H9 (cell line): ENCODE data around the gene FARS2. TPM values are rescaled to one million over a fixed set of nuclear protein-coding genes. Genes with fewer than 3 reads are reported as not detected.

Source experiments
- DNase-seq: peaks from one replicate; pipeline ENCODE4 v3.0.0-alpha.2; 2017
- H2AFZ ChIP-seq: one replicate; pipeline ENCODE4 v1.6.1; 2013; ENCODE audit warnings: mild to moderate bottlenecking, low read length, control low read depth, moderate library complexity
- H2AK5ac ChIP-seq: 2 replicates; pipeline ENCODE4 v1.6.1; 2013; ENCODE audit warnings: low read length, control low read depth, mixed read lengths; ENCODE audit not compliant: insufficient read length
- H2BK120ac ChIP-seq: one replicate; pipeline ENCODE4 v1.6.1; 2013; ENCODE audit warnings: low read depth, mild to moderate bottlenecking, low read length, control low read depth, inconsistent platforms; ENCODE audit not compliant: poor library complexity, severe bottlenecking
- H2BK12ac ChIP-seq: 2 replicates; pipeline ENCODE4 v1.6.1; 2013; ENCODE audit warnings: low read length, control low read depth, mixed read lengths, low read depth; ENCODE audit not compliant: insufficient read length
- H2BK15ac ChIP-seq: 2 replicates; pipeline ENCODE4 v1.6.1; 2013; ENCODE audit warnings: low read depth, low read length, control low read depth
- H2BK20ac ChIP-seq: one replicate; pipeline ENCODE4 v1.6.1; 2013; ENCODE audit warnings: low read depth, mild to moderate bottlenecking, low read length, control low read depth, inconsistent platforms; ENCODE audit not compliant: poor library complexity, severe bottlenecking
- H2BK5ac ChIP-seq: 2 replicates; pipeline ENCODE4 v1.6.1; 2013; ENCODE audit warnings: low read length, control low read depth, mixed read lengths; ENCODE audit not compliant: insufficient read length
- H3K14ac ChIP-seq: 2 replicates; pipeline ENCODE4 v1.6.1; 2013; ENCODE audit warnings: low read length, control low read depth; ENCODE audit not compliant: insufficient read depth
- H3K18ac ChIP-seq: 2 replicates; pipeline ENCODE4 v1.6.1; 2013; ENCODE audit warnings: low read depth, mild to moderate bottlenecking, mixed read lengths, low read length, control low read depth; ENCODE audit not compliant: insufficient read length
- H3K23ac ChIP-seq: 2 replicates; pipeline ENCODE4 v1.6.1; 2013; ENCODE audit warnings: low read length, control low read depth, mixed read lengths, low read depth; ENCODE audit not compliant: insufficient read length
- H3K23me2 ChIP-seq: 2 replicates; pipeline ENCODE4 v1.6.1; 2013; ENCODE audit warnings: low read depth, mild to moderate bottlenecking, mixed read lengths, low read length, control low read depth; ENCODE audit not compliant: insufficient read length, poor library complexity, severe bottlenecking
- H3K27ac ChIP-seq: 2 replicates; pipeline ENCODE4 v1.5.1; 2013; ENCODE audit warnings: low read length, control low read depth, mixed read lengths, low read depth; ENCODE audit not compliant: insufficient read length
- H3K27me3 ChIP-seq: 2 replicates; pipeline ENCODE4 v1.6.1; 2013; ENCODE audit warnings: low read length, control low read depth, inconsistent platforms; ENCODE audit not compliant: insufficient read depth
- H3K4ac ChIP-seq: 2 replicates; pipeline ENCODE4 v1.6.1; 2013; ENCODE audit warnings: low read depth, mild to moderate bottlenecking, control low read depth, inconsistent platforms, low read length, moderate library complexity
- H3K4me1 ChIP-seq: 2 replicates; pipeline ENCODE4 v1.6.1; 2013; ENCODE audit warnings: low read length, control low read depth, inconsistent platforms; ENCODE audit not compliant: insufficient read depth
- H3K4me2 ChIP-seq: 2 replicates; pipeline ENCODE4 v1.6.1; 2013; ENCODE audit warnings: low read length, control low read depth, mixed read lengths; ENCODE audit not compliant: insufficient read length, insufficient read depth
- H3K56ac ChIP-seq: 2 replicates; pipeline ENCODE4 v1.6.1; 2013; ENCODE audit warnings: low read depth, mild to moderate bottlenecking, mixed read lengths, low read length, control low read depth; ENCODE audit not compliant: insufficient read length
- H3K79me1 ChIP-seq: 2 replicates; pipeline ENCODE4 v1.6.1; 2013; ENCODE audit warnings: low read depth, mild to moderate bottlenecking, moderate library complexity, low read length, control low read depth, inconsistent platforms; ENCODE audit not compliant: insufficient read depth, poor library complexity, severe bottlenecking
- H3K79me2 ChIP-seq: 2 replicates; pipeline ENCODE4 v1.6.1; 2013; ENCODE audit warnings: low read length, control low read depth, inconsistent platforms; ENCODE audit not compliant: insufficient read depth
- H3K9ac ChIP-seq: 2 replicates; pipeline ENCODE4 v1.6.1; 2013; ENCODE audit warnings: low read length, control low read depth, mixed read lengths; ENCODE audit not compliant: insufficient read length; ENCODE audit errors: extremely low read depth
- H3K9me3 ChIP-seq: one replicate; pipeline ENCODE4 v1.6.1; 2013; ENCODE audit warnings: low read depth, low read length, inconsistent platforms; ENCODE audit not compliant: control insufficient read depth
- H3T11ph ChIP-seq: one replicate; pipeline ENCODE4 v1.6.1; 2013; ENCODE audit warnings: mild to moderate bottlenecking, low read length, control low read depth, inconsistent platforms
- H4K20me1 ChIP-seq: one replicate; pipeline ENCODE4 v1.6.1; 2013; ENCODE audit not compliant: control insufficient read depth, insufficient read length, insufficient read depth
- H4K5ac ChIP-seq: 2 replicates; pipeline ENCODE4 v1.6.1; 2013; ENCODE audit warnings: low read depth, mild to moderate bottlenecking, mixed read lengths, low read length, control low read depth; ENCODE audit not compliant: insufficient read length
- H4K8ac ChIP-seq: replicated peaks from 2 replicates; pipeline ENCODE4 v1.6.1; 2013; ENCODE audit warnings: low read length, control low read depth, mixed read lengths, low read depth; ENCODE audit not compliant: insufficient read length
- H4K91ac ChIP-seq: 2 replicates; pipeline ENCODE4 v1.6.1; 2013; ENCODE audit warnings: low read depth, mild to moderate bottlenecking, moderate library complexity, mixed read lengths, low read length, control low read depth; ENCODE audit not compliant: insufficient read length
- H3K27ac Mint-ChIP-seq, 3 experiments: 2 replicates in 2 of 3; 3 replicates in 1 of 3; pipeline ENCODE4 v1.8.0; 2020 to 2021; ENCODE audit warnings: mixed read lengths in 3 of 3, mild to moderate bottlenecking in 1 of 3, moderate library complexity in 1 of 3
- H3K27me3 Mint-ChIP-seq: 2 replicates; pipeline ENCODE4 v1.8.0; 2021; ENCODE audit warnings: low read depth, mild to moderate bottlenecking, moderate library complexity, mixed read lengths
- H3K36me3 Mint-ChIP-seq, 3 experiments: 2 replicates in 2 of 3; 3 replicates in 1 of 3; pipeline ENCODE4 v1.8.0; 2020 to 2021; ENCODE audit warnings: low read depth in 3 of 3, mixed read lengths in 3 of 3; ENCODE audit not compliant: insufficient read depth in 1 of 3
- H3K4me1 Mint-ChIP-seq, 2 experiments: 2 replicates each; pipeline ENCODE4 v1.8.0; 2020; ENCODE audit warnings: mixed read lengths in 2 of 2
- H3K4me3 Mint-ChIP-seq, 2 experiments: 2 replicates in 1 of 2; 3 replicates in 1 of 2; pipeline ENCODE4 v1.8.0; 2020 to 2021; ENCODE audit warnings: mild to moderate bottlenecking in 2 of 2, mixed read lengths in 2 of 2, moderate library complexity in 1 of 2
- H3K9me3 Mint-ChIP-seq, 2 experiments: 2 replicates in 1 of 2; 3 replicates in 1 of 2; pipeline ENCODE4 v1.8.0; 2020; ENCODE audit warnings: mild to moderate bottlenecking in 2 of 2, mixed read lengths in 2 of 2, moderate library complexity in 1 of 2
- CTCF ChIP-seq: fragments of 200-600 bp; sonication (generic); conservative IDR thresholded peaks from 3 replicates; pipeline ENCODE4 v1.8.0; 2021; ENCODE audit warnings: antibody characterized with exemption, mild to moderate bottlenecking
- WGBS: extraction: QIAGEN DNeasy Blood & Tissue Kit; methylation state at CpG from one replicate; pipeline ENCODE4 v1.1.7; 2013; ENCODE audit warnings: missing lambda C conversion rate, low lambda C conversion rate, mixed read lengths; ENCODE audit not compliant: insufficient read length; ENCODE audit errors: extremely low coverage; 5-methylcytosine and 5-hydroxymethylcytosine counted together
- total RNA-seq: library from RNA; stranded (reverse); gene quantifications from 2 replicates; pipeline ENCODE4 v1.2.1, GENCODE V29; 2021

The FARS2 gene
- total RNA-seq, 1 experiment from 2014 or later, result 8.5 TPM

- no peaks in the 10 kb centered on the region for H4K20me1 ChIP-seq
- peaks cover 11 to 19% of the 10 kb centered on the region in 2 experiments for H3K9me3 Mint-ChIP-seq
- peaks cover 11 to 17% (median 13%) of the 10 kb centered on the region in 3 experiments for H3K36me3 Mint-ChIP-seq
- H3K9ac ChIP-seq, result no peak overlapping the region
- H3K4me1 ChIP-seq, result no peaks in the 10 kb centered on the region; the same call in 1 of the 2 replicates
- H3K9me3 ChIP-seq, result no peaks in the 10 kb centered on the region
- H3K14ac ChIP-seq, result no peak overlapping the region
- H2BK12ac ChIP-seq, result no peak overlapping the region
- no peak overlapping the region for H3K18ac ChIP-seq
- H3K79me2 ChIP-seq, result no peaks in the 10 kb centered on the region
- H3K27me3 Mint-ChIP-seq, result no peaks in the 10 kb centered on the region
- H4K5ac ChIP-seq, result no peak overlapping the region
- no peak overlapping the region for H3K27ac Mint-ChIP-seq
- H3K56ac ChIP-seq, result no peak overlapping the region
- H4K91ac ChIP-seq, result no peak overlapping the region
- H4K8ac ChIP-seq, result no peak overlapping the region
- no peaks in the 10 kb centered on the region for H3K79me1 ChIP-seq
- no peak overlapping the region for H2BK20ac ChIP-seq
- whole genome bisulfite sequencing, result no CpG with 5 or more reads among the region's 4 CpGs
- no peaks in the 10 kb centered on the region for H3K23me2 ChIP-seq
- no peak overlapping the region for H3K4ac ChIP-seq
- H2AFZ ChIP-seq, result no peak overlapping the region
- no peak overlapping the region for H3K4me2 ChIP-seq
- no peak for TF ChIP-seq CTCF
- no peak overlapping the region for H3T11ph ChIP-seq
- no peak overlapping the region for H3K4me3 Mint-ChIP-seq
- no peak overlapping the region for H3K27ac ChIP-seq
- no peak overlapping the region for H2BK5ac ChIP-seq
- H3K23ac ChIP-seq, result no peak overlapping the region
- H2AK5ac ChIP-seq, result no peak overlapping the region
- H3K4me1 Mint-ChIP-seq, result peaks cover 0 to 7% of the 10 kb centered on the region in 2 experiments; a peak in 3 of 4 replicates
- H2BK15ac ChIP-seq, result no peak overlapping the region
- no peak overlapping the region for H2BK120ac ChIP-seq
- no peaks in the 10 kb centered on the region for H3K27me3 ChIP-seq
- no peak for DNase-seq
Observed at GRCh38 chr6:5553767-5554166, 292.5 kb downstream of the FARS2 start.
